ENCODE results near the gene ASAP2. TPM values are rescaled to one million over a fixed set of nuclear protein-coding genes. Genes with fewer than 3 reads are reported as not detected.

ASAP2 gene
- total and polyA plus RNA-seq, 9 of the 15 experiments (the other 6 are each of a cell fraction or from before 2014, with no cell fraction given), result 0.06 to 4.3 (median 3.1) TPM

GRCh38 chr2:9302755-9303154, 96.1 kb downstream of the ASAP2 start:
- H3K79me2 ChIP-seq (ENCODE audit: control insufficient read depth, insufficient read depth, low read length), result no peaks in the 10 kb centered on the region
- 43% methylated on average over 2 of the region's 2 CpGs for WGBS (ENCODE audit: insufficient coverage, low coverage, missing lambda C conversion rate)
- FAIRE-seq, result no peak

More at GRCh38 chr2:9302755-9303154, 96.1 kb downstream of the ASAP2 start:
- DNase-seq (ENCODE audit: extremely low read depth in 1 of 4, low spot score in 3 of 4) (no peak), ATAC-seq (no peak)
- H3K9ac ChIP-seq (ENCODE audit: insufficient read depth in 1 of 2, low read depth in 2 of 2, low read length in 2 of 2), result no peak overlapping the region
- ChIA-PET CTCF (ENCODE audit: low intra/inter-chr PET ratio) (no interaction called here), POLR2A (no interaction called here)
- BruUV-seq (replicated peaks), result no TSS peak
- no peaks in the 10 kb centered on the region for H3K4me1 ChIP-seq (replicated peaks in 1 of 2; ENCODE audit: control insufficient read depth in 2 of 2, insufficient read depth in 2 of 2, low read length in 2 of 2)
- H3K36me3 ChIP-seq (ENCODE audit: control insufficient read depth, insufficient read depth, low read length), result no peaks in the 10 kb centered on the region
- in situ Hi-C loops (cut with MboI) (no loop called here), intact Hi-C loops (cut with micrococcal nuclease) (no loop called here)
- no peaks in the 10 kb centered on the region for H3K9me1 ChIP-seq (ENCODE audit: control insufficient read depth, insufficient read depth, low read length)
- H3K4me3 ChIP-seq, result no peak overlapping the region
- no peak for TF ChIP-seq CTCF (IDR thresholded peaks at IDR 0.05 in 2 of 3, conservative IDR thresholded peaks at IDR 0.05 in 1 of 3; ENCODE audit: insufficient read depth in 2 of 3, low read depth in 1 of 3, low read length in 3 of 3)
- TF ChIP-seq TSC22D4 (tag; IDR thresholded peaks at IDR 0.05), result no peak
- TF ChIP-seq NELFE (IDR thresholded peaks at IDR 0.05; ENCODE audit: insufficient read depth, insufficient read length), result no peak
- TF ChIP-seq TFAM (CRISPR knock-in tag; conservative IDR thresholded peaks at IDR 0.05), result no peak
- no peak for TF ChIP-seq U2AF2 (optimal IDR thresholded peaks at IDR 0.05; ENCODE audit: low read depth, low read length)
- no peak for TF ChIP-seq GATA2 (CRISPR knock-in tag; IDR thresholded peaks at IDR 0.05)
- TF ChIP-seq SIN3B (IDR thresholded peaks at IDR 0.05; ENCODE audit: low read depth), result no peak
- TF ChIP-seq ZNF780A (CRISPR knock-in tag; IDR thresholded peaks at IDR 0.05), result no peak
- no peak for TF ChIP-seq ZNF143 (CRISPR knock-in tag; IDR thresholded peaks at IDR 0.05)
- TF ChIP-seq SAFB2 (IDR thresholded peaks at IDR 0.05; ENCODE audit: borderline replicate concordance, low read depth, low read length, severe bottlenecking), result no peak
- TF ChIP-seq C11orf30 (IDR thresholded peaks at IDR 0.05; ENCODE audit: low read depth), result no peak
- TF ChIP-seq ZBTB12 (CRISPR knock-in tag; IDR thresholded peaks at IDR 0.05), result no peak
- no peak for TF ChIP-seq ZNF217 (CRISPR knock-in tag; IDR thresholded peaks at IDR 0.05)
- no peak for TF ChIP-seq PBX2 (CRISPR knock-in tag; IDR thresholded peaks at IDR 0.05; ENCODE audit: low read depth)
- TF ChIP-seq PBX2 (tag; conservative IDR thresholded peaks at IDR 0.05; ENCODE audit: low read depth), result no peak
- no peak for TF ChIP-seq CXXC5 (CRISPR knock-in tag; IDR thresholded peaks at IDR 0.05)
- no peak for TF ChIP-seq ZEB2 (IDR thresholded peaks at IDR 0.05)
- TF ChIP-seq THRA (IDR thresholded peaks at IDR 0.05), result no peak
- H4K20me1 ChIP-seq (replicated peaks; ENCODE audit: control insufficient read depth, insufficient read depth, low read length), result no peaks in the 10 kb centered on the region; the same call in 1 of the 2 replicates
- peaks cover 0 to 16% of the 10 kb centered on the region in 2 experiments for H3K27me3 ChIP-seq (ENCODE audit: control insufficient read depth in 2 of 2, insufficient read depth in 2 of 2, low read length in 2 of 2)
- H2AFZ ChIP-seq (ENCODE audit: low read depth, low read length), result no peak overlapping the region
- no peak overlapping the region for H3K4me2 ChIP-seq (ENCODE audit: insufficient read depth, low read length)
- H3K9me3 ChIP-seq (replicated peaks; ENCODE audit: control insufficient read depth, insufficient read depth, low read depth, low read length), result no peaks in the 10 kb centered on the region
- no peak overlapping the region for H3K27ac ChIP-seq (ENCODE audit: extremely low read depth, low read depth, low read length)
